ENCODE results near the gene TKTL2.

DNA sequence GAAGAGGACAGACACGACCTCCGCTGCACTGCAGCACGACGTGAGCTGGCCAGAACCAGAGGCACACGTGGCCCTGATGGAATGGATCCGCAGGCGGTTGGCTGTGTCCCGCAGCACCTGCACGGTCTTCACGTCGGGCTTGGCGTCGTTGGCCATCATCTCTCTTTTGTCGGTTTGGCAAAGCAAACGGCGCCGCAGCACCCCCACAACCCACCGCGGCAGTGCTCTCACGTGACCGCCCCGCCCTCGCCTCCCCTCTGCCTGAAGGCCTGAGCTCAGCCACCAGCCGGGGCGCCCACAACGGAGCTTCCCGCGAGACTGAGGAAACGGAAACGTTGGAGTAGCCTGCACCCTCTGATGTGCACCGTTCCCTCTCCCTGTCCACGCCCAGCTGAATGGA, at the start of gene TKTL2:
- TF ChIP-seq CTCF (conservative IDR thresholded peaks at IDR 0.05; ENCODE audit: low read length) (no peak), EZH2phosphoT487 (IDR thresholded peaks at IDR 0.05; ENCODE audit: borderline replicate concordance) (no peak)
